ENCODE results near the gene NRXN2. TPM values are rescaled to one million over a fixed set of nuclear protein-coding genes. Genes with fewer than 3 reads are reported as not detected.

The NRXN2 gene
- total and polyA plus RNA-seq, 10 of the 15 experiments (the other 5 are each of a cell fraction or from before 2014, with no cell fraction given) = 0.03 to 1.4 (median 0.23) TPM

- RAD21 ChIA-PET (ENCODE audit: unreplicated experiment) = interaction anchor here (0.6 kb wide), 1 partner anchor 122 kb away, joined by 3 read pairs; no protein-coding TSS in a partner anchor
- no peak overlapping the region for H3K4me3 ChIP-seq
- in situ Hi-C loops (cut with MboI) = no loop called here
- H3K79me2 ChIP-seq (ENCODE audit: control insufficient read depth, insufficient read depth, low read length) = no peaks in the 10 kb centered on the region
- no peaks in the 10 kb centered on the region for H3K4me1 ChIP-seq (ENCODE audit: control insufficient read depth, insufficient read depth, low read length)
- intact Hi-C loops (cut with micrococcal nuclease; ENCODE audit: unreplicated experiment) = no loop called here
- DNase-seq (ENCODE audit: low read depth, low spot score) (no peak), ATAC-seq (no peak), FAIRE-seq (no peak)
- POLR2A ChIA-PET = no interaction called here
- H3K27ac ChIP-seq (ENCODE audit: control insufficient read depth, insufficient read depth) = no peak overlapping the region
- CTCF ChIA-PET = interaction anchor here (0.6 to 1.0 kb wide), 2 partner anchors 84 to 156 kb away, joined by 3 read pairs; no protein-coding TSS in a partner anchor
- TF ChIP-seq FOXM1 (IDR thresholded peaks at IDR 0.05; ENCODE audit: low read depth, low read length) (no peak), REST (IDR thresholded peaks at IDR 0.05; ENCODE audit: low read depth, low read length) (no peak), KLF5 (IDR thresholded peaks at IDR 0.05; ENCODE audit: partially characterized antibody) (no peak)
- 18% methylated on average over 7 of the region's 7 CpGs for WGBS (ENCODE audit: insufficient coverage, insufficient replicate concordance, low lambda C conversion rate, missing lambda C conversion rate)
- BruUV-seq (replicated peaks) = no TSS peak
- no peak overlapping the region for H2AFZ ChIP-seq (ENCODE audit: control insufficient read depth, low read depth, low read length)
- no peaks in the 10 kb centered on the region for H3K27me3 ChIP-seq (replicated peaks in 1 of 2; ENCODE audit: control insufficient read depth in 2 of 2, insufficient read depth in 2 of 2, low read length in 1 of 2)
- no peaks in the 10 kb centered on the region for H3K36me3 ChIP-seq (ENCODE audit: control insufficient read depth in 2 of 2, insufficient read depth in 2 of 2, low read length in 1 of 2)
- H4K20me1 ChIP-seq (ENCODE audit: control insufficient read depth, insufficient read depth) = no peaks in the 10 kb centered on the region
- no peak overlapping the region for H3K4me2 ChIP-seq (ENCODE audit: control insufficient read depth, insufficient read depth)
- H3K9me3 ChIP-seq (replicated peaks; ENCODE audit: control insufficient read depth, insufficient read depth, low read length) = no peaks in the 10 kb centered on the region
- H3K9ac ChIP-seq (ENCODE audit: control insufficient read depth, insufficient read depth, low read length) = no peak overlapping the region
- SMC1A ChIA-PET (ENCODE audit: uncharacterized antibody, unreplicated experiment) = no interaction called here
Measured at GRCh38 chr11:64604458-64605243, 118.3 kb downstream of the NRXN2 start.
